Central memory CD4-positive, alpha-beta T cell (primary cell): ENCODE measurements around the gene SYT14.
"Not testable (repeated sequence)": the region's sequence is repeated elsewhere in the genome, so short reads cannot be mapped to it uniquely, and the experiment has no call there.

Experiments used
- DNase-seq: peaks from one replicate; pipeline ENCODE4 v3.0.0; 2022
- total RNA-seq, 3 experiments: gene quantifications; one replicate each; lab custom pipeline; 2026; lab: John Stamatoyannopoulos, UW

The SYT14 gene
- total RNA-seq = 0 reads per million in 3 experiments

DNA sequence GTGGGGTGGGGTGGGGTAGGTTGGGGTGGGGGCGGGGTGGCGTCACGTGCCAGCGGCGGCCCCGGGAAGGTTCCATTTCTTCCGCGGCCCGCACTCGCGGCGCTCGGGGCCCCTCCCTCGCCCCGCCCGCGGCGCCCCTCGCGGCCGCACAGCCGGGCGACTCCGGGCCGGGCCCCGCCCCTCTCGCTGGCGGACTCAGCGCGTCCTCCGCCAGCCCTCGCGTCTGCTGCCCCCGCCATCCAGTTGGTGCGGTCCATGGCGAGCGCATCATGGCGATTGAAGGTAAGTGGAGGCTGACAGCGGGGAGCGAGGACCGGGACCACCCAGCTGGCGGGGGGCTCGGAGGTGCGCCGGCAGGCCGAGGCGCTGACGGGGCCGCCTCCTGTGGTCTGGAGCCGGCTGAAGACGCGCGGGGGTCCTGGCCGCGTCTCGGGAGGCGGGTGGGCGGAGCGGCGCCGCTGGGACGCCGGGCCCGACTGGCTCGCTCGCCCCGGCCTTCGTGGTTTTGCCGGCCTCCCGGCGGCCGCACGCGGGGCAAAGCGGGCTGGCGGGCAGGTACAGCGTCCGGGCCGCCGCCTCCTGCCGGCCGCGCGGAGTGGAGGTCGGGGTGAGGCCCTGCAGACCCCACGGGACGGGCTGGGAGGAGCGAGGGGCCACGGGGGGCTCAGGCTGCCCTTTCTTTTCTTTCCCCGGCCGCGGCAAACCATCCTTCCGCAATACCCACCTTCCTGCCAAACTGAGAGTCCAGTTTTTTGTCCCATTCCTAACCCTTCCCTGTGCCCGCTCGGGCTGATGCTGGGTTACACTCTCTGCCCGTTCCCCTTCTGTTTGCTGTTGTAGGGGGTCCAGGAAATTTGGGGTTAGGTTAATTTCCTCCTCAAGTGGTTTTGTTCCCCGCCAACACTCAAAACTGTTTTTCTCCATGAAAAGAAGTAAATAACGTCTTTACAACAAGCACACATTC lies at the start of gene SYT14:
Gene SYT14, plus strand, starts transcription at position 222 of the 964 bp plus-strand sequence. Its CDS starts 48 bp downstream, at position 270.
- DNase-seq = no peak

DNA sequence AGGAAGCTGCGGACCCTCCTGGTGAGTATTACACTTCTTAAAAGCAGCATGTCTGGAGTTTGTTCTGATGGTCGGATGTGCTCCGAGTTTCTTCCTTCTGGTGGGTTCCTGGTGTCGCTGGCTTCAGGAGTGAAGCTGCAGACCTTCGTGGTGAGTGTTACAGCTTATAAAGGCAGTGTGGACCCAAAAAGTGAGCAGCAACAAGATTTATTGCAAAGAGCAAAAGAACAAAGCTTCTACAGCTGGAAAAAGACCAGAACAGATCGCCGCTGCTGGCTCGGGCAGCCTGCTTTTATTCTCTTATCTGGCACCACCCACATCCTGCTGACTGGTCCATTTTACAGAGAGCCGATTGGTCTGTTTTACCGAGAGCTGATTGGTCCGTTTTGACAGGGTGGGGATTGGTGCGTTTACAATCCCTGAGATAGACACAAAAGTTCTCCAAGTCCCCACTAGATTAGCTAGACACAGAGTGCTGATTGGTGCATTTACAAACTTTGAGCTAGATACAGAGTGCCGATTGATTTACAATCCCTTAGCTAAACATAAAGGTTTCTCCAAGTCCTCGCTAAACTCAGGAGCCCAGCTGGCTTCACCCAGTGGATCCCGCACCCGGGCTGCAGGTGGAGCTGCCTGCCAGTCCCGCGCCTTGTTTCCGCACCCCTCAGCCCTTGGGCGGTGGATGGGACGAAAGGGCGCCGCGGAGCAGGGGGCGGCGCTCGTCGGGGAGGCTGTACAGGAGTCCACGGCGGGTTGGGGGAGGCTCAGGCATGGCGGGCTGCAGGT lies 49.5 kb upstream of the SYT14 start:
- not testable (repeated sequence) for DNase-seq

DNA sequence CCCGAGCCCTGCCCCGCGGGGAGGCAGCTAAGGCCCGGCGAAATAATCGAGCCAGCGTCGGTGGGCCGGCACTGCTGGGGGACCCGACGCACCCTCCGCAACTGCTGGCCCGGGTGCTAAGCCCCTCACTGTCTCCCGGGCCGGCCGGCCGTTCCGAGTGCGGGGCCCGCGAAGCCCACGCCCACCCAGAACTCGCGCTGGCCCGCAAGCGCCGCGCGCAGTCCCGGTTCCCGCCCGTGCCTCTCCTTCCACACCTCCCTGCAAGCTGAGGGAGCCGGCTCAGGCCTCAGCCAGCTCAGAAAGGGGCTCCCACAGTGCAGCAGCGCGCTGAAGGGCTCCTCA lies 49.0 kb upstream of the SYT14 start:
- DNase-seq = no peak

DNA sequence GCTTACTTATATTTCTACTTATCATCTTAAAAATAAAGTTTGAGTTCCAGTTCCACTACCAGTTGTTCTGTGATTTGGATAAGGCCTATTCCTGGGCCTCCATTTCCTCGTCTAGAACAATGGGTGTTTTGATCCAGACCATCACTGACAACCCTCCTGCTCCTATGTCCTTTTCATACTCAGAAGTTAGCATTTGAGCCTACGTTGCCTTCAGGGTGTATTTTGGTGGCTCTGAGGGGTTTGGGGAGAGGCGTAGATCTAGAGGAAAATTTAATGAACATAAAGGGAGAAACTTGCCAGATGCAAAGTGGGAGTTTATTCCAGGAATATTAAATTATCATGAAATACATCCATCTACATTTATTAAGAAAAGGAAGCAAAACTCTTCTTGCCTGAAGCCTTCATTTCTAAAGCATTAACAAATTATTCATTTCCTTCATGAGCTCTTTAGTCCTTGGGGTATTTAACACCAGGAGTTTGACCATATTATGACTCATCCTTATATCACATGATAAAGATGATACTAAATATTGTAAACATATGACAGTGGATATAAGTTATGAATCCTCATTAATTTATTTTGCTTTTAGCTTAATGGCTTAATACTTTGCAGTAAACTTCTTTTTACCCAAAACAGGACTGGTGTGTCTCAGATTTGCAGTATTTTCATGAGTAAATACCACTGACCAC lies 47.2 kb upstream of the SYT14 start:
- no peak for DNase-seq

DNA sequence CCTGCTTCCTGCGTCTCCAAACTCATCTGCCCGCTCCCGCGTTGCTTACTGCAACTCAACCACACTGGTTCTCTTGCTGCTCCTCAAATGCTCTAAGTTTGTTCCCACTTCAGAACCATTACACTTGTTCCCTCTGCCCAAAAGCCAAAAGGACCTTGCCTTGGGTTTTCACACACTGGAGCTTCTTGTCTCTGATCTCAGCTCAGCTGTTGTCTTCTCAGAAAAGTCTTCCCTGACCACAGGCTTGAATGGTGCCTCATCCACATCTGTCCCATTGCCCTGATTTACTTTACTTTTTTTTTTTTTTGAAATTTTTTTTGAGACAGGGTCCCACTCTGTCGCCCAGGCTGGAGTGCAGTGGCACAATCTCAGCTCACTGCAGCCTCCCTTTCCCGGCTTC lies 44.3 kb upstream of the SYT14 start:
- no peak for DNase-seq

DNA sequence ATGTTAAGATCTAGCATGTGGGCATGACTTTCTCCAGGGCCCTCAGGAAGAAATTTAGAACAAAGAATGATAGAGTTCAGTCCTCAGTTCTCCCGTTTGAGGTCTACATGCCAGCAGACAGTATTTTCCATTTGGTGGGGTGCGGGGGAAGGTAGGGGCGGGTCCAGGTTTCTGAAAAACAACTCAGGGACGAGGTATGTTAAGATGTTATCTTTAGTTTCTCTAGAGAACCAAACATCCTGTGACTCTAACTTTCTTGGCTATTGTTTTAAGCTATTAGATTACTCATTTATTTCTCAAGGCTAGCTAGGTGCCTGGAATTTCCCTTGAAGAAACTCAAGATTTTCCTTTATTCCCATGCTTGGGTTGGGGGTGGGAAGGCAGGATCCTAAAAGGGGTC lies 42.3 kb upstream of the SYT14 start:
- no peak for DNase-seq

DNA sequence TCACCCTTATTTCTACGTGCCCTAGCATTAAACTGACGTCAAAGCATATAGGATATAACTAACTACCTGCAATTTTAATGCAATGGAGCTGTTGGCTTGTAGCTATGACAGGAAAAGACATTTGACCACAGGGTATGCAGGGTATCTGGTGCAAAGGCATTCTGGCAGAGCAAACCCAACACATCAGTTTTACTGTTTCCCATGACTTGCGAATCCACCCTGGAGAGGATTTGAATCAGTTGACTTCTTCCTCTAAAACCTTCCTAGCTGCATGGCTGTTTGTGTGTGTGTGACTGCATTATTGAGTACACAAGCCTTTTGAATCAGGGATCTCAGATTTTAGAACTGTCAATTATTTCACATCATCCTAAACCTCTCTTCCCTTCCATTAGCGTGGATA lies 41.7 kb upstream of the SYT14 start:
- DNase-seq = no peak

DNA sequence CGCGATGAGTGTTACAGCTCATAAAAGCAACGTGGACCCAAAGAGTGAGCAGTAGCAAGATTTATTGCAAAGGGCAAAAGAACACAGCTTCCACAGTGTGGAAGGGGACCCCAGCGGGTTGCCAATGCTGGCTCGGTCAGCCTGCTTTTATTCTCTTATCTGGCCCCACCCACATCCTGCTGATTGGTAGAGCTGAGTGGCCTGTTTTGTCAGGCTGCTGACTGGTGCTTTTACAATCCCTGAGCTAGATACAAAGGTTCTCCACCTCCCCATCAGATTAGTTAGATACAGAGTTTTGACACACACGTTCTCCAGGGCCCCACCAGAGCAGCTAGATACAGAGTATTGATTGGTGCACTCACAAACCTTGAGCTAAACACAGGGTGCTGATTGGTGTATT lies 39.7 kb upstream of the SYT14 start:
- DNase-seq = not testable (repeated sequence)

DNA sequence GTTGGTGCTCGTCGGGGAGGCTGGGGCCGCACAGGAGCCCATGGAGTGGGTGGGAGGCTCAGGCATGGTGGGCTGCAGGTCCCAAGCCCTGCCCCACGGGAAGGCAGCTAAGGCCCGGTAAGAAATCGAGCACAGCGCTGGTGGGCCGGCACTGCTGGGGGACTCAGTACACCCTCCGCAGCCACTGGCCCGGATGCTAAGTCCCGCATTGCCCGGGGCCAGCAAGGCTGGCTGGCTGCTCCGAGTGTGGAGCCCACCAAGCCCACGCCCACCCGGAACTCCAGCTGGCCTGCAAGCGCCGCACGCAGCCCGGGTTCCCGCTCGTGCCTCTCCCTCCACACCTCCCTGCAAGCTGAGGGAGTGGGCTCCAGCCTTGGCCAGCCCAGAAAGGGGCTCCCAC lies 39.2 kb upstream of the SYT14 start:
- DNase-seq = not testable (repeated sequence)

DNA sequence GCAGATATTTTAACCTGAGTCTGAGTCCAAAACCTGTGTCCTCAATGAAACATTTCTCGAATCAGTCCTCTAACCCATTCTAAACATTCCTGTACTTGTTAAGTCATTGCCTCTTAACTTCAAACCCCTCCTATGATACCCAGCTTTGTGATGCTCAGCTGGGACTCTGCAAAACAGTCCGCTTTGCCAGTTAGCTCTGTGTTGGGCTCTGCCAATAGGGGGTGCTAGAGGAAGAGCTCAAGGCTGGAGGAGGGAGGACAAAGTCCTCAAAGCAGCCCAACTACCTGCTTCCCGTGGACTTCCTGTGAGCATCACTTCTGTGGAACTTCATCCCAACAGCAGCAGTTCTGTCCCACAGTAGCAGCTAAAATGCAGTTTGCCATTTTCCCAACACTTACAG lies 38.1 kb upstream of the SYT14 start:
- DNase-seq = no peak

DNA sequence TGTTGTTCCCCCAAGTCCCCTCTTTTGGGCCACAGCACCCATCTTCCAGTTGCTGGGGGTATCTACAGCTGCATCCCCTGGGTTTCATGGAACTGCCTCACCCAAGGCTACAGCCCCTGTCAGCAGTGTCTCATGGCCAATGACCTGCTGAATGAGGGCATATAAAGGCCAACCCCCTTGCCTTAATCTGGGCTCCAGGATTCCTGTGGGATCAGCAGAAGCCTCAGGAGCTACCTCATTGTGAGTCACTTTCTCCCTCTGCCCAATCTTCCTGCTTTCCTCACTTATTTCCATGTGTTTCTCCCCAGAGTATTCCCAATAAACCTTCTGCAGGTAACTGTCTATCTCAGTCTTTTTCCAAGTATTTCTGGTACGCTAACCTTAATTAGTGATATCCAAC lies 37.3 kb upstream of the SYT14 start:
- no peak for DNase-seq

DNA sequence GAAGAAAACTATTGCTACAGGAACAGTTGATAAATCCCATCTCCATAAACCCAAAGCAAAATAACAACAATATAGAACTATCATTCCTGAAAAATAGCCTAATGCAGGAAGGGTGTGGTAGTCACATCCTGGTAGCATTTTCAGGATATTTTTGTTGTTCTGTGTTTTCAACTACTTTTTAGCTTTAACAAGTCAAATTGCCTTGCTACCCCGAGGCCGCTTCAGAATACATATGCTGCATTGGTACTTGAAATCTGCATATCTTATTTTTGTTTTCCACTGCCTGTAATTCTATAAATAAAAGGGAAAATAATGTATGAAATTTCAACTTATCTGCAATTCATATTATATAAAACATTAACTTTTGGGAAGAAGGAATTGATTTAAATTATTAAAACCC lies 36.8 kb upstream of the SYT14 start:
- DNase-seq = no peak

DNA sequence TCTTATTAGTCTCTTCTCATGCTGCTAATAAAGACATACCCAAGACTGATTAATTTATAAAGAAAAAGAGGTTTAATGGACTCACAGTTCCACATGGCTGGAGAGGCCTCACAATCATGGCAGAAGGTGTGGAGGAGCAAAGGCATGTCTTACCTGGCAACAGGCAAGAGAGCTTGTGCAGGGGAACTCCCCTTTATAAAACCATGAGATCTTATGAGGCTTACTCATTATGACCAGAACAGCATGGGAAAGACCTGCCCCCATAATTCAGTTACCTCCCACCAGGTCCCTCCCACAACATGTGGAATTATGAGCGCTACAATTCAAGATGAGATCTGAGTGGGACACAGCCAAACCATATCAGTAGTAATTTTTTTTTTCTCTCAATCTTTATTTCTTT lies 33.2 kb upstream of the SYT14 start:
- not testable (repeated sequence) for DNase-seq

DNA sequence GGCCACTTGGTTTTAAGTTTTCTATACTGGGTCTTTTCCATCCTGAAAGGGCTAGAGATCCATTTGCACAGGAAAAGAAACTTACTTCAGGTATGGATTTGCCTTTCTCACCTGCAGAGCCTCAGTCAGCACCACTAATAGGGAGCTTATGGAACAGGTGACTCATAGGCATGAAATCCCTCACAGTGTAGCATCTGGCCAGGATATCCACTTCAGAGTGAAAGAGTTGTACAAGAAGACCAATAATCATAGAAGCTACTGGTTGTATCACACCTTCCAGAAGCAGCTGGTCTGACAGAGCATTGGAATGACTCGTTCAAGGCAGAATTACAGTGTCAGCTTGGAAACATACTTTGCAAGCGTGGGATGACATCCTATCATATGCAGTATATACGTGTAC lies 26.3 kb upstream of the SYT14 start:
- DNase-seq = no peak

DNA sequence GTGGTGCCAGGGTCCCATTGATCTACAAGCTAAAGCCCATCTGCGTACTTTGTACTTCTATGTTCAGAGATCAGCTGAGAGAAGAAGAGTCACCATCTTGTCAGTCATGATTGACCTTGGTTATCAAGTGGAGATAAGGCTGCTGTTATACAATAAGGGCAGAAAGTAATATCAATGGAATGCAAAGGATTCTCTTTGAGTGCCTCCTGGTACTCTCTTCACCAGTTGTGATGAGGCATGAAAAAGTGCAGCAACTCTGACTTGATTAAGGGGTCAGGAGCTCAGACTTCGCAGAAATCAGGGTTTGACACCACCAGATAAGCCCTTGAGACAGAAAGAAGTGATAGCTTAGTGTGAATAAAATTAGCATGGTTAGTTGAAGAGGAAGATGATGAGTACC lies 25.7 kb upstream of the SYT14 start:
- no peak for DNase-seq

DNA sequence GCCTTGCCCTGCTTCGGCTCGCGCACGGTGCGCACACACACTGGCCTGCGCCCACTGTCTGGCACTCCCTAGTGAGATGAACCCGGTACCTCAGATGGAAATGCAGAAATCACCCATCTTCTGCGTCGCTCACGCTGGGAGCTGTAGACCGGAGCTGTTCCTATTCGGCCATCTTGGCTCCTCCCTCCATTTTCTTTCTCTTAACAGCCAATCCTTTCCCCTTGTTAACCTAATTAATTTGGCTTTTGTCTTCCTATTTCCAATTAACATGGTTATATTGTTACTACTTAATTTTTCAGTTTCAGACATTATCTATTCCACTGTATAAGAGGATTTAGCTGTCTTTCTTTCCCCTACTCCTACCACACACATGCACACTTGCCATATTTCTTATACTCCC lies 18.4 kb upstream of the SYT14 start:
- not testable (repeated sequence) for DNase-seq

DNA sequence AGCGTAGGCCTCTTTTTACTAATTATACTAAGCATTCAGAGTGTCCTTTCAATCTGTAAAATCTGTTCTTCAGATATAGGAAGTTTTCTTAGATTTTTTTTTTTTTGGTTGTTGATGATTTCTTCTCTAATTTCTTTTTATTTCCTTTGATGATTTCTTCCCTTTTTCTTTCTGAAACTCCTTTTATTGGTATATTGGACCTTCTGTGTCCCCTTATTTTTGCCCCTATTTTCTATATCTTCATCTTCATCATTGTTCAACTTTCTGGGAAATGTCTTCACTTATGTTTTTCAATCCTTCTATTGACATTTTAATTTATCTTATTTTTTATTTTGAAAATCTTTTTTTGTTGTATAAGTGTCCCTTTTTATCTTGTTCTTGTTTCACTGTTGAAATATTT lies 17.2 kb upstream of the SYT14 start:
- DNase-seq = no peak

DNA sequence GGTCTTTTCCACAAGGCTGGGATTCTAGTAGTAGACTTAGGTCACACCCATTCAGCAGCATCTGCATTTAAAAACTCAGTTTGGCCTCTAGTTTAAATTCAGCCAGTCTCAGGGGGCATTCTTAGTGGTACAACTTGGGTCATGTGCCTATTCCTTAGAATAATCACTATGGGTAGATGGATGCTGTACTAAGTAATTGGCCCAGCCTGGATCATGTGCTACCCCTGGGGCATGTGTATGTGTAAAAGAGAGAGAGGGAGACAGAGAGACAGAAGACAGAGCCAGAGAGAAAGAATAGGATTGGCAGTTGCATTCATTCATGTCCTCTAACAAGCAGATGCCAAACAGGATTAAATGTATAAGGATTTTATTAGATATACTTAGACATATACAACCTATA lies 13.6 kb upstream of the SYT14 start:
- DNase-seq = no peak

DNA sequence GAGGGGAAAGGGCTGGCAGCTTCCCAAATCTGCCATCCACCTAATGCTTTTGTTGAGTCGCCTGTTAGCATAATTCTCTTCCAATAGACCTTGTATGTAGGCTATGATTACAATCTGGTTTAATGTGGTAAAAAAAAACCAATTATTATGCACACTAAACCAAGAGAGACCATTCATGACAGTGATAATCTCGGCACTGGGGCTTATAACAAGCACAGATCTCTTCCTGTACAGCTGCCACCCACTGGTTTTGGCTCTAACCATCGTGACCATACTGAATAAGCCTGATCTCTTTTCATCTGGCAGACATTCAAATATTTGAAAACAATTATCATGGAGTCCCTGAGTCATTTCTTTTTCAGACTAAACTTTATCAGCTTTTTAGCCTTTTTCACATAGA lies 12.0 kb upstream of the SYT14 start:
- no peak for DNase-seq

DNA sequence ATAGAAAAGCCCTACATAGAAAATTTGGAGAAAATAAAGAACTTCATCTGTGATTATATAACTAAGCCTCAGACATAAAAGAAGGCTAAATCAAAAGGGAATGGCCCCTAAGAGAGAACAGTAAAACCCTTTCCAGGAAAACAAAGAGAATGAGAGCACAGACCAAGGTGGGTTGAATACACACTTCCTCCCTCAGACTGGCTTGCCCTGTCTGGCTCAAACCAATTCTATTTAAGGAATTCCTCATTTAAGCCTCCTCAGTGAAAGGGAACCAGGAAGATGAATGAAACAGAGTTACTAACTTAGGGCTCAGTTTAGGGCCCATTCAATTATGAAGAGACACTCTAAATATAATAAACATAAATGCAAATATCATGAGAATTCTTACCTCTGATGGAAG lies 10.6 kb upstream of the SYT14 start:
- no peak for DNase-seq

DNA sequence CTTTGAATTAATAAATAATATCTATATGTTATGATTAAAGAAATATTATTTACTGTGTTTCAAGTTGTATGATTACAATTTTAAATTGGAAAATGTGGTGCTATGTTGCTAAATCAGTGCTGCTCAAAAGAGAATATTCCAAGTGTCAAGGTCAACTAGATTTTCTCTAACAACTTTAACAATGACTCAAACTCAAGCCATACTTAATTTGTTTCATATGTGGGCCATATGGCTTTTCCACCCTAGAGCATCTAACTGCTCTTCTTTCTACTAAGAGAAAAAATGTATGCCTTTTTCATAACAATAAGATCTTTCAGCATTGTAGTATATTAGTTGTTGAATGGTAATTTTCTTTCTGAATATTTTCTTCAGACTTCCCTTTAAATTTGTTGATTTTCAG lies 8.3 kb upstream of the SYT14 start:
- no peak for DNase-seq

DNA sequence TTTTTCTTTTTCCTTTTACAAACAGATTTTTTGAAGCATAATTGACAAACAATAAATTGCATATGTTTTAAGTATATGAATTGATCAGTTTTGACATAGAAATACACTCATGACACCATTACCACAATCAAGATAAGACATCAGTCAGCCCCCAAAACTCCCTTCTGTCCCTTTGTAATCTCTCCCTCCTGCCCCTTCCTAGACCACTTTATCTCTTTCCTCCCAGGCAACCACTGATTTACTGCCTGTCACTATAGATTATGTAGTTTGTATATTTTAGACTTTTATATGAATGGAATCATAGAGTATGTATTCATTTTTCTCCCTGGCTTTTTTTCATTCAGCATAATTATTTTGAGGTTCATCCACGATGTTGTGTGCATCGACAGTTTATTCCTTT lies 6.9 kb upstream of the SYT14 start:
- DNase-seq = no peak

DNA sequence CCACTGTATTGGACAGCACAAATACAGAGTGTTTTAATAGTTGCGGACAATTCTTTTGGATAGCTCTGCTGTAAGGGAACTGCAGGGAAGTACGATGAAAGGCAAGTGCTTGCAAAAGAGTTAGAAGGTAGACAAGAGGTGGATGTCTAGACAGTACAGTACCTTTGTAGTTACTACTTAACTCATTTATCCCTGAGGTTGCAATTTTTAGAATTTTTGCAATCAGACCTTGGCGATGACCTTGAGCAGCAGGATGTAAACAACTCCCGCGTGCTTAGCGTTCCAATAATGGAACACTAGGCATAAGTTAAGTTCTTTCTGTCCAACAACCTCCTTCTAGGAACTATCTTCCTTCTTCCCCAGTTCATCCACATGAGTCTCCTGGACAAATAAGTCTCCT lies 1.9 kb upstream of the SYT14 start:
- no peak for DNase-seq
